Endothelial cell of umbilical vein (primary cell): Measurements from ENCODE around the gene PIK3C2G. TPM values are rescaled to one million over a fixed set of nuclear protein-coding genes. Genes with fewer than 3 reads are reported as not detected.

Experiments
- BruUV-seq: library from RNA; stranded (reverse); fragments of 400-500 nt; replicated peaks from 2 replicates; lab custom pipeline; 2021; lab: Mats Ljungman, UMichigan
- CTCF ChIA-PET: fragments of 300-600, 350-600 bp; sonication (Branson Sonifier 250); formaldehyde crosslinking; loops from one replicate; lab custom pipeline; 2021; ENCODE audit warnings: antibody characterized with exemption, inconsistent platforms; lab: Charles Lee
- POLR2A ChIA-PET: fragments of 300-600, 350-600 bp; sonication (Branson Sonifier 250); formaldehyde crosslinking; loops from one replicate; lab custom pipeline; 2021; ENCODE audit warnings: antibody characterized with exemption, inconsistent platforms; lab: Charles Lee
- DNase-seq: peaks from one replicate; pipeline ENCODE4 v3.0.0-alpha.2; 2011; ENCODE audit warnings: low read depth, low spot score
- FAIRE-seq: peaks from 2 replicates; lab custom pipeline; 2011; peaks lifted over from hg19 to GRCh38; lab: Jason Lieb, UNC
- H2AFZ ChIP-seq: 2 replicates; pipeline ENCODE4 v1.6.0; 2012; ENCODE audit warnings: low read depth, low read length, control low read depth, inconsistent platforms
- H3K27ac ChIP-seq: 2 replicates; pipeline ENCODE4 v1.5.1; 2011; ENCODE audit warnings: low read depth, mild to moderate bottlenecking, control low read depth, low read length, moderate library complexity; ENCODE audit not compliant: insufficient read depth
- H3K27me3 ChIP-seq, 2 experiments: 2 replicates each; pipeline versions ENCODE4 v1.6.0 to v1.6.1; 2011; ENCODE audit warnings: low read length in 2 of 2, mixed read lengths in 1 of 2; ENCODE audit not compliant: control insufficient read depth in 2 of 2, insufficient read depth in 2 of 2
- H3K36me3 ChIP-seq, 2 experiments: 2 replicates in 1 of 2; 3 replicates in 1 of 2; pipeline ENCODE4 v1.5.1; 2011; ENCODE audit warnings: low read length in 2 of 2, mild to moderate bottlenecking in 1 of 2, moderate library complexity in 1 of 2; ENCODE audit not compliant: control insufficient read depth in 2 of 2, insufficient read depth in 2 of 2; ENCODE audit errors: extremely low read depth in 1 of 2
- H3K4me1 ChIP-seq: 3 replicates; pipeline ENCODE4 v1.5.1; 2011; ENCODE audit warnings: mild to moderate bottlenecking, low read length; ENCODE audit not compliant: control insufficient read depth, insufficient read depth; ENCODE audit errors: extremely low read depth
- H3K4me2 ChIP-seq: 2 replicates; pipeline ENCODE4 v1.6.1; 2011; ENCODE audit warnings: low read length, control low read depth, mixed read lengths; ENCODE audit not compliant: insufficient read depth
- H3K4me3 ChIP-seq, 3 experiments: fragments of 200-600 bp in 1 of 3; sonication (generic), shearing (Covaris generic) in 1 of 3; replicated peaks in 1 of 3; 2 replicates each; pipeline ENCODE4 v1.5.1; 2011 to 2016; ENCODE audit warnings: control low read depth in 3 of 3, low read length in 3 of 3, mild to moderate bottlenecking in 2 of 3, inconsistent platforms in 1 of 3, low read depth in 1 of 3, moderate library complexity in 1 of 3; ENCODE audit not compliant: insufficient read depth in 1 of 3
- H3K79me2 ChIP-seq: 2 replicates; pipeline ENCODE4 v1.6.0; 2012; ENCODE audit warnings: low read length, inconsistent platforms; ENCODE audit not compliant: control insufficient read depth, insufficient read depth
- H3K9ac ChIP-seq: replicated peaks from 2 replicates; pipeline ENCODE3; 2011; ENCODE audit warnings: low read length, control low read depth; ENCODE audit not compliant: insufficient read depth; ENCODE audit errors: extremely low read depth
- H3K9me1 ChIP-seq: replicated peaks from 3 replicates; pipeline ENCODE4 v1.6.0; 2011; ENCODE audit warnings: mild to moderate bottlenecking, low read length; ENCODE audit not compliant: control insufficient read depth, insufficient read depth; ENCODE audit errors: extremely low read depth
- H3K9me3 ChIP-seq: replicated peaks from 2 replicates; pipeline ENCODE4 v1.5.1; 2012; ENCODE audit warnings: low read length, inconsistent platforms; ENCODE audit not compliant: control insufficient read depth, insufficient read depth
- H4K20me1 ChIP-seq: replicated peaks from 2 replicates; pipeline ENCODE3; 2011; ENCODE audit warnings: mild to moderate bottlenecking, low read length; ENCODE audit not compliant: control insufficient read depth, insufficient read depth; ENCODE audit errors: extremely low read depth
- CTCF ChIP-seq, 2 donors: IDR thresholded peaks; 1 replicate in 1 of 2; 2 replicates in 1 of 2; pipeline ENCODE4 v1.5.1; 2011; ENCODE audit warnings: low read length in 2 of 2, mild to moderate bottlenecking in 2 of 2, moderate library complexity in 2 of 2, control low read depth in 1 of 2, inconsistent platforms in 1 of 2, low read depth in 1 of 2; ENCODE audit not compliant: insufficient read depth in 1 of 2; ENCODE audit errors: extremely low read depth in 1 of 2
- EZH2 ChIP-seq: IDR thresholded peaks from 2 replicates; pipeline ENCODE4 v1.6.1; 2012; ENCODE audit warnings: borderline replicate concordance, low read depth, mild to moderate bottlenecking, moderate library complexity, low read length, inconsistent platforms; ENCODE audit not compliant: severe bottlenecking
- GATA2 ChIP-seq: IDR thresholded peaks from 2 replicates; pipeline ENCODE4 v1.7.0; 2011; ENCODE audit warnings: low read depth, mild to moderate bottlenecking, moderate library complexity, mixed read lengths, low read length; ENCODE audit not compliant: insufficient read length, insufficient read depth
- MYC ChIP-seq: IDR thresholded peaks from one replicate; pipeline ENCODE4 v1.6.1; 2011; ENCODE audit warnings: mild to moderate bottlenecking, low read depth, low read length
- POLR2A ChIP-seq: IDR thresholded peaks from 2 replicates; pipeline ENCODE4 v1.6.1; 2012; ENCODE audit warnings: low read depth, mild to moderate bottlenecking, control low read depth, low read length
- POLR2AphosphoS5 ChIP-seq: IDR thresholded peaks from 2 replicates; pipeline ENCODE4 v1.6.1; 2012; ENCODE audit warnings: low read depth, mild to moderate bottlenecking, control low read depth, low read length, moderate library complexity; ENCODE audit not compliant: insufficient read depth
- dilution Hi-C: fragments of 300-500 bp; cut with MboI; formaldehyde crosslinking; loops from one replicate; pipeline ENCODE4 v1.15.0; 2019; ENCODE audit warnings: low sequenced_read_pairs; ENCODE audit not compliant: extremely low pct_ligation_motif_present
- intact Hi-C: fragments of 100-400 bp; cut with micrococcal nuclease; formaldehyde crosslinking; loops from one replicate; pipeline ENCODE4 v1.10.0; 2022
- polyA plus RNA-seq, 4 experiments: library from polyadenylated mRNA; depleted of rRNA in 3 of 4; stranded (reverse) in 3 of 4; unstranded in 1 of 4; fragments of >200 nt; gene quantifications; 2 replicates each; pipeline versions ENCODE4 v1.2.1 to v1.2.3, GENCODE V29; 2011 to 2012; ENCODE audit warnings: missing spikeins in 1 of 4
- total RNA-seq: library from RNA; stranded (reverse); gene quantifications from 2 replicates; pipeline ENCODE4 v1.2.3, GENCODE V29; 2021

PIK3C2G gene
- total and polyA plus RNA-seq, 2 donors (not counting 3 experiments of a cell fraction or from before 2014, with no cell fraction given), result not detected

- CTCF ChIA-PET, result interaction anchor here (1.2 kb wide), 1 partner anchor 24 kb away, joined by 3 read pairs; no protein-coding TSS in a partner anchor
- intact Hi-C loops, result no loop called here
- Histone ChIP-seq H3K36me3 (no peaks in the 10 kb centered on the region), H3K4me1 (no peaks in the 10 kb centered on the region), H3K27me3 (no peaks in the 10 kb centered on the region), H3K4me3 (no peak overlapping the region), H2AFZ (no peak overlapping the region), H3K27ac (no peak overlapping the region), H3K9me3 (no peaks in the 10 kb centered on the region), H3K79me2 (no peaks in the 10 kb centered on the region), H3K4me2 (no peak overlapping the region), H3K9ac (no peak overlapping the region), H3K9me1 (no peaks in the 10 kb centered on the region), H4K20me1 (no peaks in the 10 kb centered on the region)
- POLR2A ChIA-PET, result no interaction called here
- no peak for DNase-seq
- no TSS peak for BruUV-seq
- no peak for FAIRE-seq
- TF ChIP-seq POLR2AphosphoS5 (no peak), MYC (no peak), EZH2 (no peak), POLR2A (no peak), CTCF (IDR thresholded peaks at IDR 0.05; ENCODE audit: extremely low read depth in 1 of 2, insufficient read depth in 1 of 2, low read depth in 1 of 2, low read length in 2 of 2) (no peak), GATA2 (no peak)
- dilution Hi-C loops, result no loop called here
Measured at GRCh38 chr12:18345021-18345735, 83.9 kb downstream of the PIK3C2G start.
